Peyer's patch (tissue), 4 donors: ENCODE measurements around the gene NIPAL4. TPM values are rescaled to one million over a fixed set of nuclear protein-coding genes. Genes with fewer than 3 reads are reported as not detected.
A peak's percentile ranks its signal among the peaks of the same experiment; 100 is the strongest.
"Not testable (repeated sequence)": the region's sequence is repeated elsewhere in the genome, so short reads cannot be mapped to it uniquely, and the experiment has no call there.

ENCODE experiments used
- DNase-seq, 3 donors: peaks; one replicate each; pipeline ENCODE4 v3.0.0-alpha.2; 2017 to 2019
- H3K27ac ChIP-seq, 4 donors: fragments of 200-600 bp; sonication (generic); one replicate each; pipeline ENCODE4 v1.5.1; 2016 to 2019
- H3K27me3 ChIP-seq, 2 donors: fragments of 200-600 bp; sonication (generic); one replicate each; pipeline ENCODE4 v1.5.1; 2019
- H3K36me3 ChIP-seq, 3 donors: fragments of 200-600 bp; sonication (generic); one replicate each; pipeline ENCODE4 v1.5.1; 2016 to 2019
- H3K4me1 ChIP-seq, 4 donors: fragments of 200-600 bp; sonication (generic); one replicate each; pipeline ENCODE4 v1.5.1; 2016 to 2019
- H3K4me3 ChIP-seq, 4 donors: fragments of 200-600 bp; sonication (generic); 1 replicate in 3 of 4; 2 replicates in 1 of 4; pipeline ENCODE4 v1.5.1; 2016 to 2019; ENCODE audit warnings: mild to moderate bottlenecking in 1 of 4
- H3K9me3 ChIP-seq, 4 donors: fragments of 200-600 bp; sonication (generic); one replicate each; pipeline ENCODE4 v1.5.1; 2016 to 2019; ENCODE audit warnings: mild to moderate bottlenecking in 1 of 4
- CTCF ChIP-seq, 6 experiments: fragments of 450-650 bp in 4 of 6; fragments of 200-600 bp in 2 of 6; sonication (generic) in 1 of 6; IDR thresholded peaks; one replicate each; pipeline ENCODE4 v1.5.1; 2017 to 2019; ENCODE audit warnings: antibody characterized with exemption in 6 of 6, mild to moderate bottlenecking in 3 of 6, moderate library complexity in 1 of 6
- POLR2A ChIP-seq, 2 donors: fragments of 450-650 bp; IDR thresholded peaks; one replicate each; pipeline ENCODE4 v1.5.1; 2017; ENCODE audit warnings: antibody characterized with exemption in 2 of 2, mild to moderate bottlenecking in 2 of 2, moderate library complexity in 2 of 2
- total RNA-seq, 4 donors: library from RNA; depleted of rRNA; stranded (reverse); fragments of >200 nt; gene quantifications; one replicate each; pipeline ENCODE4 v1.1.0, GENCODE V29; 2016

The NIPAL4 gene
- not detected for total RNA-seq

GRCh38 chr5:157459715-157460599 is at the start of gene NIPAL4:
Gene NIPAL4 (plus strand): TSS chr5:157460213. CDS start chr5:157460321, 108 bp downstream.
- Histone ChIP-seq H3K27ac (peak within 1 kb of the TSS in 2 of 4 donors; percentile 46 to 52), H3K4me1 (peaks cover 0 to 11% (median 5%) of the 10 kb centered on the region in 4 donors), H3K36me3 (no peaks in the 10 kb centered on the region), H3K27me3 (peaks cover 0 to 9% of the 10 kb centered on the region in 2 donors), H3K4me3 (peak within 1 kb of the TSS; percentile 45 to 65 (median 50)), H3K9me3 (no peaks in the 10 kb centered on the region)
- TF ChIP-seq POLR2A (IDR thresholded peaks at IDR 0.05): no peak
- no peak for TF ChIP-seq CTCF (IDR thresholded peaks at IDR 0.05)
- DNase-seq: no peak

- Histone ChIP-seq H3K36me3 (no peaks in the 10 kb centered on the region), H3K27ac (no peak overlapping the region), H3K9me3 (no peaks in the 10 kb centered on the region), H3K27me3 (no peaks in the 10 kb centered on the region), H3K4me3 (no peak overlapping the region), H3K4me1 (no peaks in the 10 kb centered on the region)
- no peak for TF ChIP-seq CTCF (IDR thresholded peaks at IDR 0.05)
- TF ChIP-seq POLR2A (IDR thresholded peaks at IDR 0.05): no peak
- no peak for DNase-seq
Measured at GRCh38 chr5:157415838-157416237, 44.2 kb upstream of the NIPAL4 start.

- not testable (repeated sequence) for DNase-seq, H3K36me3 ChIP-seq
Measured at GRCh38 chr5:157419521-157419920, 40.5 kb upstream of the NIPAL4 start.

GRCh38 chr5:157429920-157430319 is 30.1 kb upstream of the NIPAL4 start:
- H3K4me1 ChIP-seq, H3K27ac ChIP-seq, H3K4me3 ChIP-seq, DNase-seq, H3K9me3 ChIP-seq, H3K36me3 ChIP-seq, H3K27me3 ChIP-seq: not testable (repeated sequence)

More at GRCh38 chr5:157419521-157419920, 40.5 kb upstream of the NIPAL4 start:
- not testable (repeated sequence) for H3K4me1 ChIP-seq, H3K9me3 ChIP-seq, H3K27me3 ChIP-seq, H3K27ac ChIP-seq, H3K4me3 ChIP-seq

GRCh38 chr5:157431544-157432200 is 28.3 kb upstream of the NIPAL4 start:
- DNase-seq: peak in 2 of 3 donors; percentile 31 to 55
- Histone ChIP-seq H3K36me3 (no peaks in the 10 kb centered on the region), H3K4me1 (no peaks in the 10 kb centered on the region), H3K27ac (no peak overlapping the region), H3K27me3 (no peaks in the 10 kb centered on the region), H3K9me3 (no peaks in the 10 kb centered on the region), H3K4me3 (no peak overlapping the region)
- TF ChIP-seq CTCF (IDR thresholded peaks at IDR 0.05) (peak; percentile 25 to 67 (median 62)), POLR2A (IDR thresholded peaks at IDR 0.05) (no peak)

GRCh38 chr5:157434096-157434495 is 25.9 kb upstream of the NIPAL4 start:
- H3K27me3 ChIP-seq: no peaks in the 10 kb centered on the region
- no peaks in the 10 kb centered on the region for H3K4me1 ChIP-seq
- H3K36me3 ChIP-seq: no peaks in the 10 kb centered on the region
- H3K9me3 ChIP-seq: no peaks in the 10 kb centered on the region
- no peak overlapping the region for H3K4me3 ChIP-seq
- DNase-seq: no peak
- TF ChIP-seq POLR2A (IDR thresholded peaks at IDR 0.05): no peak
- no peak for TF ChIP-seq CTCF (IDR thresholded peaks at IDR 0.05)
- no peak overlapping the region for H3K27ac ChIP-seq
